Measurements from ENCODE around the gene CUZD1. TPM values are rescaled to one million over a fixed set of nuclear protein-coding genes. Genes with fewer than 3 reads are reported as not detected.

CUZD1 gene
- total and polyA plus RNA-seq, 2 of the 4 experiments (the other 2 are of a cell fraction) = 0.36 to 0.67 TPM

- no TSS peak for BruUV-seq (replicated peaks)
- Histone ChIP-seq H3K18ac (ENCODE audit: low read depth, low read length) (no peak overlapping the region), H2AK5ac (ENCODE audit: low read depth, low read length) (no peak overlapping the region), H2BK20ac (ENCODE audit: low read depth, low read length) (no peak overlapping the region), H3K9me3 (ENCODE audit: control insufficient read depth, insufficient read depth, low read length) (no peaks in the 10 kb centered on the region), H3K9me1 (ENCODE audit: insufficient read depth, low read length) (no peaks in the 10 kb centered on the region), H2AFZ (replicated peaks; ENCODE audit: low read length, poor library complexity) (no peak overlapping the region), H2BK15ac (ENCODE audit: low read depth, low read length) (no peak overlapping the region), H4K20me1 (ENCODE audit: insufficient read depth, low read length) (no peaks in the 10 kb centered on the region), H3K4me2 (ENCODE audit: low read depth, low read length) (no peak overlapping the region), H3K79me1 (ENCODE audit: low read depth in 1 of 2, low read length in 2 of 2) (no peaks in the 10 kb centered on the region), H3K36me3 (ENCODE audit: control insufficient read depth, insufficient read depth, low read length) (no peaks in the 10 kb centered on the region; the same call in 1 of the 2 replicates), H3K4me3 (ENCODE audit: insufficient read depth, low read depth, low read length) (no peak overlapping the region), H3K27ac (ENCODE audit: insufficient read depth, low read length) (no peak overlapping the region), H3K4me1 (ENCODE audit: control insufficient read depth, insufficient read depth, low read length) (no peaks in the 10 kb centered on the region), H4K91ac (ENCODE audit: insufficient read depth, low read depth, low read length) (no peak overlapping the region), H3K4ac (ENCODE audit: low read depth, low read length) (no peak overlapping the region), H2AK9ac (replicated peaks; ENCODE audit: low read depth, low read length, poor library complexity) (no peak overlapping the region), H3K56ac (ENCODE audit: extremely low read depth, insufficient read depth, low read length) (no peak overlapping the region), H3K23ac (ENCODE audit: low read depth, low read length) (no peak overlapping the region), H3K27me3 (ENCODE audit: control insufficient read depth, insufficient read depth, low read length) (peaks cover 2% of the 10 kb centered on the region), H2BK5ac (ENCODE audit: low read depth, low read length, poor library complexity, severe bottlenecking) (no peak overlapping the region), H2BK120ac (ENCODE audit: low read depth, low read length) (no peak overlapping the region), H3K14ac (replicated peaks; ENCODE audit: low read depth, low read length) (no peak overlapping the region), H3K9ac (ENCODE audit: low read depth, low read length) (no peak overlapping the region), H4K5ac (ENCODE audit: low read depth, low read length) (no peak overlapping the region), H4K8ac (ENCODE audit: low read depth in 2 of 2, low read length in 2 of 2) (no peak overlapping the region)
- TF ChIP-seq MAZ (IDR thresholded peaks at IDR 0.05; ENCODE audit: borderline replicate concordance, low read depth, low read length) (no peak), BHLHE40 (IDR thresholded peaks at IDR 0.05; ENCODE audit: low read depth, low read length) (no peak), SMC3 (IDR thresholded peaks at IDR 0.05; ENCODE audit: low read depth, low read length) (no peak), MAFK (IDR thresholded peaks at IDR 0.05; ENCODE audit: low read depth, low read length) (no peak), USF2 (IDR thresholded peaks at IDR 0.05; ENCODE audit: low read depth, low read length) (no peak), CHD1 (IDR thresholded peaks at IDR 0.05; ENCODE audit: low read depth, low read length) (no peak)
- in situ Hi-C loops (cut with MboI; ENCODE audit: low sequenced_read_pairs) (no loop called here), intact Hi-C loops (cut with micrococcal nuclease) (no loop called here), dilution Hi-C loops (cut with HindIII; ENCODE audit: low sequenced_read_pairs, unreplicated experiment) (no loop called here)
- ChIA-PET POLR2A (ENCODE audit: unreplicated experiment) (no interaction called here), CTCF (no interaction called here)
- DNase-seq (no peak), ATAC-seq (ENCODE audit: low read depth) (no peak)
- no CpG with 5 or more reads among the region's 4 CpGs for WGBS, 2 experiments (ENCODE audit: extremely low coverage in 2 of 2, insufficient read length in 1 of 2)
Observed at GRCh38 chr10:122828716-122829255, 16.9 kb downstream of the CUZD1 start.
